NOMO-1 treated with DMSO at 0.1 percent for 48 hours (cell line): ENCODE results near the gene STEAP1B.

ENCODE experiments used
- DNase-seq: peaks from one replicate; lab custom pipeline; 2025; ENCODE audit not compliant: unreplicated experiment; lab: John Stamatoyannopoulos, UW

Gene STEAP1B

GRCh38 chr7:22375359-22376048 is 124.5 kb downstream of the STEAP1B start:
- DNase-seq: no peak

GRCh38 chr7:22373911-22374310 is 126.1 kb downstream of the STEAP1B start:
- no peak for DNase-seq

GRCh38 chr7:22373388-22373787 is 126.6 kb downstream of the STEAP1B start:
- no peak for DNase-seq

DNA sequence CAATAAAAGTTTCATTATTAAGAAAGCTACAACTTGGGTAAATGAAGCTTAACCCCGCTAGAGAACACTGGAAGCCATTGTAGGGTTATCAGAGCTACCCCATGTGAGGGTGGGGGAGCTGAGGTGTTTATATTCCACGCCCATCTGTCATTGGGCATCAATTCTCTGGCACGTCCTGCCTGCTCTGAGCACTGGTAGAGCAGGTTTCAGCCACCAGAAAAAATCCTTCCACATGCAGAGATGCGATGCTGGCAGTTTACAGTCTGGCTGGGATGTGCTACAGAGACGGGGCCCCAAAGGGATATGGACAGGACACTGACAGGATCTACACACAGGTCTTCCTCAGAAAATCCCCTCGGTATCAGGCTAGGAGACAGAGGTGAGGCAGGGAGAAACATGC is 127.1 kb downstream of the STEAP1B start:
- DNase-seq: no peak

GRCh38 chr7:22371878-22372277 is 128.1 kb downstream of the STEAP1B start:
- DNase-seq: no peak
